Endothelial cell of umbilical vein (primary cell): ENCODE results near the gene ALKBH8. TPM values are rescaled to one million over a fixed set of nuclear protein-coding genes. Genes with fewer than 3 reads are reported as not detected.

ENCODE experiments used
- BruUV-seq: library from RNA; stranded (reverse); fragments of 400-500 nt; replicated peaks from 2 replicates; lab custom pipeline; 2021; lab: Mats Ljungman, UMichigan
- CTCF ChIA-PET: fragments of 300-600, 350-600 bp; sonication (Branson Sonifier 250); formaldehyde crosslinking; loops from one replicate; lab custom pipeline; 2021; ENCODE audit warnings: antibody characterized with exemption, inconsistent platforms; lab: Charles Lee
- POLR2A ChIA-PET: fragments of 300-600, 350-600 bp; sonication (Branson Sonifier 250); formaldehyde crosslinking; loops from one replicate; lab custom pipeline; 2021; ENCODE audit warnings: antibody characterized with exemption, inconsistent platforms; lab: Charles Lee
- DNase-seq: peaks from one replicate; pipeline ENCODE4 v3.0.0-alpha.2; 2011; ENCODE audit warnings: low read depth, low spot score
- FAIRE-seq: peaks from 2 replicates; lab custom pipeline; 2011; peaks lifted over from hg19 to GRCh38; lab: Jason Lieb, UNC
- H2AFZ ChIP-seq: 2 replicates; pipeline ENCODE4 v1.6.0; 2012; ENCODE audit warnings: low read depth, low read length, control low read depth, inconsistent platforms
- H3K27ac ChIP-seq: 2 replicates; pipeline ENCODE4 v1.5.1; 2011; ENCODE audit warnings: low read depth, mild to moderate bottlenecking, control low read depth, low read length, moderate library complexity; ENCODE audit not compliant: insufficient read depth
- H3K27me3 ChIP-seq, 2 experiments: 2 replicates each; pipeline versions ENCODE4 v1.6.0 to v1.6.1; 2011; ENCODE audit warnings: low read length in 2 of 2, mixed read lengths in 1 of 2; ENCODE audit not compliant: control insufficient read depth in 2 of 2, insufficient read depth in 2 of 2
- H3K36me3 ChIP-seq, 2 experiments: 2 replicates in 1 of 2; 3 replicates in 1 of 2; pipeline ENCODE4 v1.5.1; 2011; ENCODE audit warnings: low read length in 2 of 2, mild to moderate bottlenecking in 1 of 2, moderate library complexity in 1 of 2; ENCODE audit not compliant: control insufficient read depth in 2 of 2, insufficient read depth in 2 of 2; ENCODE audit errors: extremely low read depth in 1 of 2
- H3K4me1 ChIP-seq: 3 replicates; pipeline ENCODE4 v1.5.1; 2011; ENCODE audit warnings: mild to moderate bottlenecking, low read length; ENCODE audit not compliant: control insufficient read depth, insufficient read depth; ENCODE audit errors: extremely low read depth
- H3K4me2 ChIP-seq: 2 replicates; pipeline ENCODE4 v1.6.1; 2011; ENCODE audit warnings: low read length, control low read depth, mixed read lengths; ENCODE audit not compliant: insufficient read depth
- H3K4me3 ChIP-seq, 3 experiments: fragments of 200-600 bp in 1 of 3; sonication (generic), shearing (Covaris generic) in 1 of 3; replicated peaks in 1 of 3; 2 replicates each; pipeline ENCODE4 v1.5.1; 2011 to 2016; ENCODE audit warnings: control low read depth in 3 of 3, low read length in 3 of 3, mild to moderate bottlenecking in 2 of 3, inconsistent platforms in 1 of 3, low read depth in 1 of 3, moderate library complexity in 1 of 3; ENCODE audit not compliant: insufficient read depth in 1 of 3
- H3K79me2 ChIP-seq: 2 replicates; pipeline ENCODE4 v1.6.0; 2012; ENCODE audit warnings: low read length, inconsistent platforms; ENCODE audit not compliant: control insufficient read depth, insufficient read depth
- H3K9ac ChIP-seq: replicated peaks from 2 replicates; pipeline ENCODE3; 2011; ENCODE audit warnings: low read length, control low read depth; ENCODE audit not compliant: insufficient read depth; ENCODE audit errors: extremely low read depth
- H3K9me1 ChIP-seq: replicated peaks from 3 replicates; pipeline ENCODE4 v1.6.0; 2011; ENCODE audit warnings: mild to moderate bottlenecking, low read length; ENCODE audit not compliant: control insufficient read depth, insufficient read depth; ENCODE audit errors: extremely low read depth
- H3K9me3 ChIP-seq: replicated peaks from 2 replicates; pipeline ENCODE4 v1.5.1; 2012; ENCODE audit warnings: low read length, inconsistent platforms; ENCODE audit not compliant: control insufficient read depth, insufficient read depth
- H4K20me1 ChIP-seq: replicated peaks from 2 replicates; pipeline ENCODE3; 2011; ENCODE audit warnings: mild to moderate bottlenecking, low read length; ENCODE audit not compliant: control insufficient read depth, insufficient read depth; ENCODE audit errors: extremely low read depth
- EZH2 ChIP-seq: IDR thresholded peaks from 2 replicates; pipeline ENCODE4 v1.6.1; 2012; ENCODE audit warnings: borderline replicate concordance, low read depth, mild to moderate bottlenecking, moderate library complexity, low read length, inconsistent platforms; ENCODE audit not compliant: severe bottlenecking
- FOS ChIP-seq: IDR thresholded peaks from 2 replicates; pipeline ENCODE4 v1.6.1; 2011; ENCODE audit warnings: mild to moderate bottlenecking, low read length, moderate library complexity, borderline replicate concordance; ENCODE audit not compliant: insufficient read depth
- GATA2 ChIP-seq: IDR thresholded peaks from 2 replicates; pipeline ENCODE4 v1.7.0; 2011; ENCODE audit warnings: low read depth, mild to moderate bottlenecking, moderate library complexity, mixed read lengths, low read length; ENCODE audit not compliant: insufficient read length, insufficient read depth
- JUN ChIP-seq: IDR thresholded peaks from 2 replicates; pipeline ENCODE4 v1.6.1; 2011; ENCODE audit warnings: borderline replicate concordance, low read depth; ENCODE audit not compliant: insufficient read length, insufficient read depth
- MYC ChIP-seq: IDR thresholded peaks from one replicate; pipeline ENCODE4 v1.6.1; 2011; ENCODE audit warnings: mild to moderate bottlenecking, low read depth, low read length
- POLR2A ChIP-seq: IDR thresholded peaks from 2 replicates; pipeline ENCODE4 v1.6.1; 2012; ENCODE audit warnings: low read depth, mild to moderate bottlenecking, control low read depth, low read length
- POLR2AphosphoS5 ChIP-seq: IDR thresholded peaks from 2 replicates; pipeline ENCODE4 v1.6.1; 2012; ENCODE audit warnings: low read depth, mild to moderate bottlenecking, control low read depth, low read length, moderate library complexity; ENCODE audit not compliant: insufficient read depth
- dilution Hi-C: fragments of 300-500 bp; cut with MboI; formaldehyde crosslinking; loops from one replicate; pipeline ENCODE4 v1.15.0; 2019; ENCODE audit warnings: low sequenced_read_pairs; ENCODE audit not compliant: extremely low pct_ligation_motif_present
- intact Hi-C: fragments of 100-400 bp; cut with micrococcal nuclease; formaldehyde crosslinking; loops from one replicate; pipeline ENCODE4 v1.10.0; 2022
- polyA plus RNA-seq, 4 experiments: library from polyadenylated mRNA; depleted of rRNA in 3 of 4; stranded (reverse) in 3 of 4; unstranded in 1 of 4; fragments of >200 nt; gene quantifications; 2 replicates each; pipeline versions ENCODE4 v1.2.1 to v1.2.3, GENCODE V29; 2011 to 2012; ENCODE audit warnings: missing spikeins in 1 of 4
- total RNA-seq: library from RNA; stranded (reverse); gene quantifications from 2 replicates; pipeline ENCODE4 v1.2.3, GENCODE V29; 2021
- TF ChIP-seq, protein P1 (sequence below): IDR thresholded peaks from 2 replicates; pipeline ENCODE4 v1.6.1; 2011; ENCODE audit not compliant: insufficient read depth, insufficient read length
- TF ChIP-seq, protein P2 (sequence below), 2 donors: IDR thresholded peaks; 1 replicate in 1 of 2; 2 replicates in 1 of 2; pipeline ENCODE4 v1.5.1; 2011; ENCODE audit warnings: low read length in 2 of 2, mild to moderate bottlenecking in 2 of 2, moderate library complexity in 2 of 2, control low read depth in 1 of 2, inconsistent platforms in 1 of 2, low read depth in 1 of 2; ENCODE audit not compliant: insufficient read depth in 1 of 2; ENCODE audit errors: extremely low read depth in 1 of 2

The ALKBH8 gene
- total and polyA plus RNA-seq, 2 donors (not counting 3 experiments of a cell fraction or from before 2014, with no cell fraction given): 2.6 to 10.2 TPM

DNA sequence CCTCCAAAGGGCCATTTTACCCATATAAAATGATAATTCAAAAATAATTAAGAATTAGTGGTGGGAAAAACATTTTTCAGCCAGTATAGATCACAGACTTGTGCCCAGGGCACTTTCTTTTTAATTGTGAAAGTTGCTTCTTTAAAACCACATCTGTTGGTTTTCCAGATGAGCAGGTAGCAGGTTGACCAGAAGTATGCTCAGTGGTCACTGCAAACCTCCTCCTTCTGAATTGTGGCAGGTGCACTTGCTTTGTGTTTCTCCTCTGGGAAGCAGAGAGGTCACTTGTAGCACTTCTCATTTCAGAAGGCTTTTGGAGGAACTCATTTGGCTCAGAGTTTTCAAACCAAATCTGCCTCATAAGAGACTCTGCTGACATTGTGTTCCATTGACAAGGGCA, 83.3 kb downstream of the ALKBH8 start:
- Histone ChIP-seq H3K9me1 (no peaks in the 10 kb centered on the region), H3K36me3 (no peaks in the 10 kb centered on the region), H3K9ac (no peak overlapping the region), H4K20me1 (no peaks in the 10 kb centered on the region), H3K4me3 (no peak overlapping the region), H3K4me2 (no peak overlapping the region), H3K27ac (no peak overlapping the region), H3K9me3 (no peaks in the 10 kb centered on the region), H2AFZ (no peak overlapping the region), H3K4me1 (no peaks in the 10 kb centered on the region), H3K27me3 (peaks cover 2 to 4% of the 10 kb centered on the region in 2 experiments), H3K79me2 (no peaks in the 10 kb centered on the region)
- BruUV-seq: no TSS peak
- intact Hi-C loops (no loop called here), dilution Hi-C loops (no loop called here)
- ChIA-PET CTCF (no interaction called here), POLR2A (no interaction called here)
- DNase-seq: no peak
- FAIRE-seq: no peak
- TF ChIP-seq, protein P1, sequence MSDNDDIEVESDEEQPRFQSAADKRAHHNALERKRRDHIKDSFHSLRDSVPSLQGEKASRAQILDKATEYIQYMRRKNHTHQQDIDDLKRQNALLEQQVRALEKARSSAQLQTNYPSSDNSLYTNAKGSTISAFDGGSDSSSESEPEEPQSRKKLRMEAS: no peak
- TF ChIP-seq POLR2A (no peak), GATA2 (no peak), EZH2 (no peak), FOS (no peak), JUN (no peak), POLR2AphosphoS5 (no peak), MYC (no peak)
- TF ChIP-seq, protein P2, sequence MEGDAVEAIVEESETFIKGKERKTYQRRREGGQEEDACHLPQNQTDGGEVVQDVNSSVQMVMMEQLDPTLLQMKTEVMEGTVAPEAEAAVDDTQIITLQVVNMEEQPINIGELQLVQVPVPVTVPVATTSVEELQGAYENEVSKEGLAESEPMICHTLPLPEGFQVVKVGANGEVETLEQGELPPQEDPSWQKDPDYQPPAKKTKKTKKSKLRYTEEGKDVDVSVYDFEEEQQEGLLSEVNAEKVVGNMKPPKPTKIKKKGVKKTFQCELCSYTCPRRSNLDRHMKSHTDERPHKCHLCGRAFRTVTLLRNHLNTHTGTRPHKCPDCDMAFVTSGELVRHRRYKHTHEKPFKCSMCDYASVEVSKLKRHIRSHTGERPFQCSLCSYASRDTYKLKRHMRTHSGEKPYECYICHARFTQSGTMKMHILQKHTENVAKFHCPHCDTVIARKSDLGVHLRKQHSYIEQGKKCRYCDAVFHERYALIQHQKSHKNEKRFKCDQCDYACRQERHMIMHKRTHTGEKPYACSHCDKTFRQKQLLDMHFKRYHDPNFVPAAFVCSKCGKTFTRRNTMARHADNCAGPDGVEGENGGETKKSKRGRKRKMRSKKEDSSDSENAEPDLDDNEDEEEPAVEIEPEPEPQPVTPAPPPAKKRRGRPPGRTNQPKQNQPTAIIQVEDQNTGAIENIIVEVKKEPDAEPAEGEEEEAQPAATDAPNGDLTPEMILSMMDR (IDR thresholded peaks at IDR 0.05; ENCODE audit: extremely low read depth in 1 of 2, insufficient read depth in 1 of 2, low read depth in 1 of 2, low read length in 2 of 2): no peak
